HG03442 (cell line): ENCODE results near the gene NGF.

Experiments
- ATAC-seq: cut with Tn5 transposase; IDR thresholded peaks from one replicate; pipeline ENCODE4 v1.9.1; 2021; ENCODE audit warnings: mild to moderate bottlenecking, moderate library complexity; ENCODE audit not compliant: unreplicated experiment

Gene NGF

DNA sequence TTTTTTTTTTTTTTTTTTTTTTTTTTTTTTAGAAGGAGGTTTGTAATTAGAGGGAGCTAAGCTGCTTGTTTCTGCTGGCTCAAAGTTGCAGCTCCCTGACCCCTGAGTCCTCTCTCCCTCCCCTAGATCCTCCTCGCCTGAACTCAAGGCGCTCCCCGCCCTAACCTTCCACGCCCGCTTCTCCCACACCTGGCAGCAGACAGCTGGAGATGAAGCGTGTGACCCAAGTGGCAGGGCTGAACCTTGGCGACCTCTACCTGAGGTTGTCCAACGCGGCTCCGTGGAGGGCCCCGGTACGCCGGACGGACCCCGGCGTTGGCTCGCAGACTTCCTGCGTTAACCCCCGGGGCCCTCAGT, 795 bp downstream of the NGF start:
- ATAC-seq, result no peak

DNA sequence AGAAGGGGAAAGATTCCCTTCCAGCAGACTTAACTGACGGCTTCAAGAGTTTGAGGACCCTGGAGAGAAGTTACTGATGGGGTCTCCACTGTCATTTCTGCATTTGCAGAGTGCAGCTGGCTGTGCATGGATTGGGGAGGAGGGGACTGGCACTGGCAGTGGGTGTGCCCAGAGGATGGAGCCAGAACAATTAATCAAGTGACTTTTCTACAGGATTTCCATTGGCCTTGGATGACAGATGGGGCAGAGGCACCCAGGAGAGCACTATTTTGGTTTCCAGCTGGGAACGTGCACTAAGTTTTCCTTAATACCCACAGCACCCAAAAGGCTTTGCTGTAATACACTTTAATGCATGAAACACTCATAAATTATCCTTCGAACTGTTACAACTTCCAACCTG, 1.3 kb downstream of the NGF start:
- ATAC-seq, result no peak

- no peak for ATAC-seq
These were observed 5.0 kb downstream of the NGF start for GRCh38 chr1:115332813-115333608.

DNA sequence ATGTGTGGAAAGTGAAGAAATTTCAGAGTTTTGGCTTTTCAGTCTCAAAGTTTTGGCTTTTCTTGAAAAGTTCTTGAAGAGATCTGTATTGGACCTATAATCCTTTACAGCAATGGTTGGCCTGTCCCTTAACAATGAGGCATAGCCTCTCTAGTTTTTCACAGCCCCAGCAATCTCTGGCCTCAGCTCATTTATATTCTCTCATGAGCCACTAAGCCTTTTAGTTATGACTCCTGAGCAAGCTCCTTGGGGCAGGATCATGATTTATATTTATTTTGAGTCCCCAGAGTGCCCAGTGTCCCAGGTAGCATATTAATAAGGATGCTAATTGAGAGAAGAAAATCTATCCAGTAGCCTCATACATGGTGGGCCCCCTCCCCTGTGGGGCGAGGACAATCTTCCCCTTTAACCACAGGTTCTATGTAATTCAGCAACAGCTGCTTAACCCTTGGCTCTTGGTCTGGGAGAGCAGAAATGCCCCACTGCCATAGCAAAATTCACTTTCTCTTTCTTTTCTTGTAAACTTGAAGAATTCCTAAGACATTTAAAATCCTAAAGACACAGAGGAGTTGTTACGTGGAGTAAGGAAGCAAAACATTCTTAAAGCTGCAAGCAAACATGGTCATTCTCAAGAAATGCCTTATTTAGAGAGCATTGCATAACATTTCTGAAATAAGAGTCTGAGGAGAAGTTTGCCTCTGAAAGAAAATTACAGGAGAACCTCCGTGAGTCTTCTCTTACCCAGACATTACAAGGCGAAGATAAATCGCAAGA, 6.3 kb downstream of the NGF start:
- no peak for ATAC-seq

- no peak for ATAC-seq
These were observed 7.5 kb downstream of the NGF start for GRCh38 chr1:115330480-115331013.

GRCh38 chr1:115329965-115330364, 8.1 kb downstream of the NGF start:
- no peak for ATAC-seq

DNA sequence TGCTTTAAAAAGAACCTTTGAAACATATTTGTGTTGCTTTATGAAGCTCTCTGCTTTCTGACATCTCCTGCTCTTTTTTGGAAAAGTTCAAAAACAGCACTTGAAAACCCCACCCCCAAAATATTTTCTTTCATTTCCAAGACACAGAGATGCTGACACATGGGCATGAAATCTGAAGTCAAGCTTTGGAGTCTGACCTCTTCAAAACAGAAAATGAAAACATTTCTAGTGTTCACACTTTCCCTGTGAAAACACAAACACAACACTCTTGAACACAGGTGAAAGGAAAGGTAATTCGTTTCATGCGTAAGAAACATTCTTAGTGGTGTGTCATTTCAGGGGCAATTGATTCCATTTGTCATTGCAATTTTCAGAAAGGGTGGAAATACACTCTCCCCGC, 10.8 kb downstream of the NGF start:
- ATAC-seq, result no peak

DNA sequence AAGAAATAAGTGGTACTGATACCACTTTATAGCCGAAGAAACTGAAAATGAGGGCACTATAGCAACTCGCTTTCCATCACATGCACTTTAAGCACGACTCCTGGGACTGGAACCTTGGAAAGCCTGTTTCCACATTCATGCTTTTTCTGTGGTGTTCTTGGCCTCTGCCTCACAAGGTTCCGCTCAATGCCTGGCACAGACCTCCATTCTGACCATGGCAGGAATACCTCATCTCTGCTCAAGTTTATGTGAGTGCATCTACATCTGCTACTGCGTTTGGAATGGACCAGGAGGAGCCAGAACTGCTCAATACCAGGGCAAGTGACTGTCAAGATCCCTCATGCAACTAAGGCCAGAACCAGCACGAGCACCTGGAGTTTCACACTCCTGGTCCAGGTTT, 11.6 kb downstream of the NGF start:
- no peak for ATAC-seq

DNA sequence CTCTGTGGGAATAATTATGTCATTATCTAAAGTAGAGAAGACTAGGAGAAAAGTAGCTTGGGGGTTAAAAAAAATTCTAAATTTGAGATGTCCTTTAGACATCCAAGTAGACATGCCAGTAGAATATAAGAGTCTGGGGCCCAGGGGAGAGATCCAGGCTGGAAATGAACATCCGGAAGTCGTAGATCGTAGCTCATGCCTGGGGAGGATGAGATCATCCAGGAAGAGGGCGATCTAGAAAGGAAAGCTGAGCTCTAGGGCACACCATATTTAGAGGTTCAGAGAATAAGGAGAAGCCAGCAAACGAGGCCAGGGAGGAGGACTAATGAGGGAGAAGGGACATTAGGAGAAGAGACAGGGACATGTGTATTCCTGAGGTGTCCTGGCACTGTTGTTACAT, 12.2 kb downstream of the NGF start:
- ATAC-seq, result no peak

DNA sequence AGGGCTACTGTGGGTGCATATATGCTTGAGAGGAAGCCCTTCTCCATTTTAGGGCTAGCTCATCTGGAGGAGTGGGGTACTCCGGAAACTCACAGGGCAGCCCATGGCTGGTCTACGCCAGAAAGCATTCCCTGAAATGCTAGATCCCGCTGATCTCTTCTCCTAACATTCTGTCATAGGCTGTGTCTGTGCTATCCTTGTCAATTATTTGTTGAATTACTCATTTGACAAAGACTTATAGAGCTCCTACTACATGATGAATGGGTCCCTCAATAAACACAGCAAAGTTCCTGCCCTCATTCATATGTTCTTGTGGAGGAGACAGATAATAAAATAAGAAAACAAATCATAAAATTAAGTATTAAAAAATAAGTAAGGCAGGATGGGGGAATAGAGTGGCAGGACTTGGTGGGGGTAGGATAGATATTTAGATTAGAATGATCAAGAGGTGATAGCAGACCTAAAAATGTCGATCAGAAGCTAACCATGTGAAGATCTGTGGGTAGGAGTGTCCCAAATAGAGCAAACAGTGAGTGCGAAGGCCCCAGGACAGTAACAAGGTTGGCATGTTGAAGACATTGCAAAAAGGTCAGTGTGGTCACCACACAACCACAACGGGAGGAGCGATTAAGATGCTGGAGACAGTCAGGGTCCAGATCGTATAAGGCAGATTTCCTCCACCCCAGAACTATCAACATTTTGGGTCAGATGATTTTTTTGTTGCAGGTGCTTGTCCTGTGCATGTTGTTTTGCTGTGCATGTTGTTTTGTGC, 13.2 kb downstream of the NGF start:
- no peak for ATAC-seq

GRCh38 chr1:115323366-115324004, 14.6 kb downstream of the NGF start:
- ATAC-seq, result no peak

DNA sequence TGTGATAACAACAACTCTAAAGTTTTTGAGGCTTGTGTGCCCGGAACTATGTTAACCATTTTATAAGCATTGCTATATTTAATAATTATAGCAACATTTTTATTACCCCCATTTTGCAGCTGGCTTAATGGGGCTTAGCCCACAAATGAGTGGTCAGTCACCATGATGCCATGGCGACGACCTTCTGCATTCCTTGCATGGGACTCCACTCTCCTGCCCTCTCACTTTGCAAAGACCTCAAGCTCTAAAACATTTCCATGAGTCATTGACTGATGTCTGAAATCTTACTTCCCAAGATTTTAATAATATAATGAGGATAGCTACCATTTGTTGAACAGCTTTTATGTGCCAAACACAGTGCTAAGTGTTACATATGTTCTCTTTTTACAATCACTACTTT, 15.4 kb downstream of the NGF start:
- no peak for ATAC-seq

DNA sequence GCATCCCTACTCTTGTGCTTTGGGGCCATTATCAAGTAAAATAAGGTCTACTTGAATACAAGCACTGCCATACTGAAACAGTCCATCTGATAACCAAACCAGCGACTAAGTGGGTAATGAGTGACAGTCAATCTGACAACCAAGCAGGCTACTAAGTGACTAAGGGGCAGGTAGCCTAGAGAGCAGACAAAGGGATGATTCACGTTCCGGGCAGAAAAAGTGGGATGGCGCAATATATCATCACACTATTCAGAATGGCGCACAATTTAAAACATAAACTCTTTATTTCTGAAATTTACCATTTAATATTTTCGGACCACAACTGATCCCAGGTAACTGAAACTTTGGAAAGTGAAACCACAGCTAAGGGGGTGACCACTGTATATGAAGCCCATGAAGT, 17.7 kb downstream of the NGF start:
- no peak for ATAC-seq

GRCh38 chr1:115319706-115320105, 18.3 kb downstream of the NGF start:
- no peak for ATAC-seq

GRCh38 chr1:115317101-115318012, 20.7 kb downstream of the NGF start:
- no peak for ATAC-seq

- no peak for ATAC-seq
These were observed 23.3 kb downstream of the NGF start for GRCh38 chr1:115314765-115315164.

DNA sequence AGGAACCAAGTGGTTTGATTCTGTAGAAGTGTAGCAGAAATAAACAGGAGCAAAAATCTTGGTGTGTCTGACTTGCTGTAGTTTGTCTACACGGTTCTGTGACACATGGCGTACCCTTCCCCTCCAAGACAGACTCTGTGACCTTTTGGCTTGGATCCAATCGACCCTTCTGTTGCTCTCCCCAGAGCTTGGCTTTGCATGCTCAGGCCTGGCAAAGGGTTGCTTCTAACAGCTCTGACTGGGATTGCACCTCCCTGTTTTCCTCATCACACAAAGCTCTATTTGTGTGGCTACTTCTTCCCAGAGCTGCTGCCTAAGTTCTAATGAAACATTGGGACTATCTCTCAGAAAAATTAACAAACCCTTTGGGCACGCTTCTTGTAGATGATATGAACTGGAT, 24.0 kb downstream of the NGF start:
- no peak for ATAC-seq

- ATAC-seq, result no peak
These were observed 24.9 kb downstream of the NGF start for GRCh38 chr1:115313182-115313581.

GRCh38 chr1:115312742-115313141, 25.3 kb downstream of the NGF start:
- ATAC-seq, result no peak

GRCh38 chr1:115311474-115311989, 26.5 kb downstream of the NGF start:
- ATAC-seq, result no peak
